Upper lobe of left lung (tissue), 4 donors: Measurements from ENCODE around the gene VWA2.

ENCODE experiments used
- EP300 ChIP-seq, 4 donors: sonication (generic); formaldehyde crosslinking; IDR thresholded peaks; one replicate each; pipeline ENCODE4 v1.5.1; 2017; ENCODE audit warnings: antibody characterized with exemption in 4 of 4, control low read depth in 2 of 4
- POLR2A ChIP-seq, 4 donors: fragments of 450-650 bp; IDR thresholded peaks; one replicate each; pipeline ENCODE4 v1.5.1; 2016 to 2017; ENCODE audit warnings: antibody characterized with exemption in 4 of 4, mild to moderate bottlenecking in 2 of 4
- TF ChIP-seq, protein P1 (sequence below), 6 experiments: fragments of 450-650 bp in 4 of 6; fragments of 200-600 bp in 2 of 6; sonication (generic) in 2 of 6; IDR thresholded peaks; one replicate each; pipeline ENCODE4 v1.5.1; 2016 to 2019; ENCODE audit warnings: antibody characterized with exemption in 6 of 6

DNA sequence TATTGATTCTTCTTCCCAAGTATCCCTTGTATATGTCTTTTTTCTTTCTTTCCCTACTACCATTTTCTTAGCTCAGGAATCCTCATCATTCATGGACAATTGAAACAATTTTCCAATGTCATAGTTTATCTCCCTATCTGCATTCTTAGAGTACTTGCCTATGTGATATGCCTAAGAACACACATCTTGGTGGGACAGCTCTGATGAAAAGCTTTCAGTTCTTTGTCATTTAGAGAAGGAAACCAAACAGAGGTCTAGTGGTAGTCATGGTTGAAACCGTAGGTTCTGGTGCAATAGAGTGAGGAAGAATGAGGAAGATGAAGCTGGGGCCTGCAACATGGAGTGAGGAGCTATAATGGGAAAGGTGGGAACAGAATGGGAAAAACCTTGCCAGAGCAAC lies 31.7 kb upstream of the VWA2 start:
- TF ChIP-seq EP300 (IDR thresholded peaks at IDR 0.05), result no peak
- TF ChIP-seq, protein P1, sequence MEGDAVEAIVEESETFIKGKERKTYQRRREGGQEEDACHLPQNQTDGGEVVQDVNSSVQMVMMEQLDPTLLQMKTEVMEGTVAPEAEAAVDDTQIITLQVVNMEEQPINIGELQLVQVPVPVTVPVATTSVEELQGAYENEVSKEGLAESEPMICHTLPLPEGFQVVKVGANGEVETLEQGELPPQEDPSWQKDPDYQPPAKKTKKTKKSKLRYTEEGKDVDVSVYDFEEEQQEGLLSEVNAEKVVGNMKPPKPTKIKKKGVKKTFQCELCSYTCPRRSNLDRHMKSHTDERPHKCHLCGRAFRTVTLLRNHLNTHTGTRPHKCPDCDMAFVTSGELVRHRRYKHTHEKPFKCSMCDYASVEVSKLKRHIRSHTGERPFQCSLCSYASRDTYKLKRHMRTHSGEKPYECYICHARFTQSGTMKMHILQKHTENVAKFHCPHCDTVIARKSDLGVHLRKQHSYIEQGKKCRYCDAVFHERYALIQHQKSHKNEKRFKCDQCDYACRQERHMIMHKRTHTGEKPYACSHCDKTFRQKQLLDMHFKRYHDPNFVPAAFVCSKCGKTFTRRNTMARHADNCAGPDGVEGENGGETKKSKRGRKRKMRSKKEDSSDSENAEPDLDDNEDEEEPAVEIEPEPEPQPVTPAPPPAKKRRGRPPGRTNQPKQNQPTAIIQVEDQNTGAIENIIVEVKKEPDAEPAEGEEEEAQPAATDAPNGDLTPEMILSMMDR (IDR thresholded peaks at IDR 0.05), result no peak
- TF ChIP-seq POLR2A (IDR thresholded peaks at IDR 0.05), result no peak
